ENCODE data around the gene PRKD1. TPM values are rescaled to one million over a fixed set of nuclear protein-coding genes. Genes with fewer than 3 reads are reported as not detected.

The PRKD1 gene
- total and polyA plus RNA-seq, 2 donors (not counting 1 experiment from before 2014, with no cell fraction given): 0.03 to 4.3 TPM

DNA sequence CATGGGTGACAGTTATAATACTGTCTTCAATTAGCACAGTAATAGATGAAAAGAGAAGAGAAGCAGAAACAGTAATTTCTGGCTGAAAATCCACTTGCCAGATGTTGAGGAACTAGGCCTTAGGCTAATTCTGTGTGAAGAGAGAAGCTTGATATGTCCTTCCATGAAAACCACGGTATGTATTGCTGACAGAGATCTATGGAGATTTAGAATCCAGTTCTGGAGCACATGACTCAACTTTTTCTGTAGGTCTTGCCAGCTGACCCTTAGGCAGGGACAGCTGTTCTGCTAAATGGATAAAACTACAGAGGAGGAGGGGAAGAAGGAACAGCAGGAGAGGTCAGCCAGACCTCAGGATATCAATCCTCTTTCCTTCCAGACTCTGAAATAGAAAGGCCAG, 211.5 kb downstream of the PRKD1 start:
- CTCF ChIA-PET: no interaction called here
- Histone ChIP-seq H3K4me2 (replicated peaks; ENCODE audit: low read depth, low read length, poor library complexity, severe bottlenecking) (no peak overlapping the region), H4K20me1 (ENCODE audit: control insufficient read depth, insufficient read depth, low read length, poor library complexity, severe bottlenecking) (no peaks in the 10 kb centered on the region), H3K9ac (ENCODE audit: low read length) (no peak overlapping the region), H3K4me3 (ENCODE audit: control extremely low read depth in 1 of 5, extremely low read depth in 1 of 5, insufficient read depth in 1 of 5, low read depth in 2 of 5, low read length in 4 of 5) (no peak overlapping the region), H3K79me2 (ENCODE audit: control insufficient read depth, insufficient read depth, low read length) (no peaks in the 10 kb centered on the region), H3K36me3 (replicated peaks in 1 of 2; ENCODE audit: control extremely low read depth in 1 of 2, control insufficient read depth in 1 of 2, extremely low read depth in 1 of 2, insufficient read depth in 2 of 2, low read length in 1 of 2) (no peaks in the 10 kb centered on the region), H3K4me1 (ENCODE audit: control insufficient read depth in 2 of 2, insufficient read depth in 2 of 2, low read length in 2 of 2) (no peaks in the 10 kb centered on the region), H3K27me3 (replicated peaks in 1 of 4; ENCODE audit: control extremely low read depth in 1 of 4, control insufficient read depth in 3 of 4, insufficient read depth in 4 of 4, low read length in 3 of 4) (no peaks in the 10 kb centered on the region), H3K9me3 (ENCODE audit: control extremely low read depth in 1 of 3, control insufficient read depth in 2 of 3, insufficient read depth in 1 of 3, low read length in 2 of 3) (no peaks in the 10 kb centered on the region), H3K27ac (ENCODE audit: low read length in 2 of 2) (no peak overlapping the region), H2AFZ (ENCODE audit: insufficient read depth, low read depth, low read length, poor library complexity, severe bottlenecking) (no peak overlapping the region)
- intact Hi-C loops (cut with micrococcal nuclease): no loop called here
- Mint-ChIP-seq H3K27ac (no peak overlapping the region), H3K27me3 (no peaks in the 10 kb centered on the region), H3K4me3 (no peak overlapping the region), H3K9me3 (ENCODE audit: insufficient read depth) (no peaks in the 10 kb centered on the region), H3K4me1 (no peaks in the 10 kb centered on the region)
- WGBS (ENCODE audit: insufficient coverage): 29% methylated on average over 1 of the region's 1 CpG
- TF ChIP-seq, protein P1, sequence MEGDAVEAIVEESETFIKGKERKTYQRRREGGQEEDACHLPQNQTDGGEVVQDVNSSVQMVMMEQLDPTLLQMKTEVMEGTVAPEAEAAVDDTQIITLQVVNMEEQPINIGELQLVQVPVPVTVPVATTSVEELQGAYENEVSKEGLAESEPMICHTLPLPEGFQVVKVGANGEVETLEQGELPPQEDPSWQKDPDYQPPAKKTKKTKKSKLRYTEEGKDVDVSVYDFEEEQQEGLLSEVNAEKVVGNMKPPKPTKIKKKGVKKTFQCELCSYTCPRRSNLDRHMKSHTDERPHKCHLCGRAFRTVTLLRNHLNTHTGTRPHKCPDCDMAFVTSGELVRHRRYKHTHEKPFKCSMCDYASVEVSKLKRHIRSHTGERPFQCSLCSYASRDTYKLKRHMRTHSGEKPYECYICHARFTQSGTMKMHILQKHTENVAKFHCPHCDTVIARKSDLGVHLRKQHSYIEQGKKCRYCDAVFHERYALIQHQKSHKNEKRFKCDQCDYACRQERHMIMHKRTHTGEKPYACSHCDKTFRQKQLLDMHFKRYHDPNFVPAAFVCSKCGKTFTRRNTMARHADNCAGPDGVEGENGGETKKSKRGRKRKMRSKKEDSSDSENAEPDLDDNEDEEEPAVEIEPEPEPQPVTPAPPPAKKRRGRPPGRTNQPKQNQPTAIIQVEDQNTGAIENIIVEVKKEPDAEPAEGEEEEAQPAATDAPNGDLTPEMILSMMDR (IDR thresholded peaks at IDR 0.05): no peak
- no peak for TF ChIP-seq EZH2 (IDR thresholded peaks at IDR 0.05; ENCODE audit: borderline replicate concordance, insufficient read depth, low read depth, low read length, poor library complexity, severe bottlenecking)
- no peak for DNase-seq
- ATAC-seq (ENCODE audit: low read depth): no peak
- POLR2A ChIA-PET: no interaction called here

DNA sequence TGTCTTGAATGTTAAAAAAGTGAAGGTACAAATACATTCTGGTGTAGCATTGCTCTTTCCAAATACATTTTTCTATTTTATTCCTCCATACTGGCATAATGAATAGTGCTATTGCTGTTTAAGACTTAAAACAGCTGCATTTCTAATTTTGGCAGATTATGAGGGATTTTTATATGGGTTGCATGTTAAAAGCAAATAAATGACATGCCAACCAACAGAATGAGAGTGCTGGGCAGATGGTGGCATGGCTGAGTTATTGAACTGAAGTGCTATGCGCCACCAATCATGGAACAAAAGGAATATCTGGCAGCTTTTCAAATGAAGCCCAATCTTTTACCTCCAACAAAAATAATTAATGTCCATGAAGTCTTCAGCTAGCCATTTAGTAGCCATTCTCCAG, 215.0 kb downstream of the PRKD1 start:
- ATAC-seq (ENCODE audit: low read depth) (no peak), DNase-seq (no peak)
- H3K4me2 ChIP-seq (replicated peaks; ENCODE audit: low read depth, low read length, poor library complexity, severe bottlenecking): no peak overlapping the region
- WGBS (ENCODE audit: insufficient coverage): no CpG with 5 or more reads among the region's 1 CpG
- H3K27ac ChIP-seq (ENCODE audit: low read length in 2 of 2): no peak overlapping the region
- Mint-ChIP-seq H3K4me3 (no peak overlapping the region), H3K9me3 (ENCODE audit: insufficient read depth) (no peaks in the 10 kb centered on the region), H3K27ac (no peak overlapping the region), H3K27me3 (no peaks in the 10 kb centered on the region), H3K4me1 (no peaks in the 10 kb centered on the region)
- H3K9me3 ChIP-seq (ENCODE audit: control extremely low read depth in 1 of 3, control insufficient read depth in 2 of 3, insufficient read depth in 1 of 3, low read length in 2 of 3): no peaks in the 10 kb centered on the region
- H3K4me1 ChIP-seq (ENCODE audit: control insufficient read depth in 2 of 2, insufficient read depth in 2 of 2, low read length in 2 of 2): no peaks in the 10 kb centered on the region
- ChIA-PET CTCF (no interaction called here), POLR2A (no interaction called here)
- H3K36me3 ChIP-seq (replicated peaks in 1 of 2; ENCODE audit: control extremely low read depth in 1 of 2, control insufficient read depth in 1 of 2, extremely low read depth in 1 of 2, insufficient read depth in 2 of 2, low read length in 1 of 2): no peaks in the 10 kb centered on the region
- no peak overlapping the region for H3K4me3 ChIP-seq (ENCODE audit: control extremely low read depth in 1 of 5, extremely low read depth in 1 of 5, insufficient read depth in 1 of 5, low read depth in 2 of 5, low read length in 4 of 5)
- no peaks in the 10 kb centered on the region for H3K79me2 ChIP-seq (ENCODE audit: control insufficient read depth, insufficient read depth, low read length)
- no peak overlapping the region for H2AFZ ChIP-seq (ENCODE audit: insufficient read depth, low read depth, low read length, poor library complexity, severe bottlenecking)
- no peaks in the 10 kb centered on the region for H4K20me1 ChIP-seq (ENCODE audit: control insufficient read depth, insufficient read depth, low read length, poor library complexity, severe bottlenecking)
- no peak overlapping the region for H3K9ac ChIP-seq (ENCODE audit: low read length)
- intact Hi-C loops (cut with micrococcal nuclease): no loop called here
- TF ChIP-seq, protein P1 (IDR thresholded peaks at IDR 0.05): no peak
- no peak for TF ChIP-seq EZH2 (IDR thresholded peaks at IDR 0.05; ENCODE audit: borderline replicate concordance, insufficient read depth, low read depth, low read length, poor library complexity, severe bottlenecking)
- H3K27me3 ChIP-seq (replicated peaks in 1 of 4; ENCODE audit: control extremely low read depth in 1 of 4, control insufficient read depth in 3 of 4, insufficient read depth in 4 of 4, low read length in 3 of 4): no peaks in the 10 kb centered on the region
